ENCODE data around the gene TENT4B.

DNA sequence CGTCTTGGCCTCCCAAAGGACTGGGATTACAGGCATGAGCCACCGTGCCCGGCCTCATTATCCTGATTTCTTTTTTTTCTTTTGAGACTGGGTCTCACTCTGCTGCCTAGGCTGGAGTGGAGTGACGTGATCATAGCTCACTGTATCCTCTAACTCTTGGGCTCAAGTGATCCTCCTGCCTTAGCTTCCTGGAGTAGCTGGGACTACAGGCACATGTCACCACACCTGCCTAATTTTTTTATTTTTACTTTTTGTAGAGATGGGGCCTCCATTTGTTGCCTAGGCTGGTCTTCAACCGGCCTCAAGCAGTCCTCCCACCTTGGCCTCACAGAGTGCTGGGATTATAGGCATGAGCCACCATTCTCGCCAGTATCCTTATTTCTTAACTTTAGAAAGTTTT, 3.5 kb downstream of the TENT4B start:
- TF ChIP-seq POLR2AphosphoS5 (IDR thresholded peaks at IDR 0.05; ENCODE audit: borderline replicate concordance, low read depth, low read length) (no peak), EZH2 (IDR thresholded peaks at IDR 0.05) (no peak), FOXP2 (optimal IDR thresholded peaks at IDR 0.05; ENCODE audit: control extremely low read depth, extremely low read length, insufficient read depth) (no peak)
